Measurements from ENCODE around the gene MNX1. TPM values are rescaled to one million over a fixed set of nuclear protein-coding genes. Genes with fewer than 3 reads are reported as not detected.

MNX1 gene
- total and polyA plus RNA-seq, 9 of the 15 experiments (the other 6 are each of a cell fraction or from before 2014, with no cell fraction given) = 0.15 to 8.0 (median 1.4) TPM

DNA sequence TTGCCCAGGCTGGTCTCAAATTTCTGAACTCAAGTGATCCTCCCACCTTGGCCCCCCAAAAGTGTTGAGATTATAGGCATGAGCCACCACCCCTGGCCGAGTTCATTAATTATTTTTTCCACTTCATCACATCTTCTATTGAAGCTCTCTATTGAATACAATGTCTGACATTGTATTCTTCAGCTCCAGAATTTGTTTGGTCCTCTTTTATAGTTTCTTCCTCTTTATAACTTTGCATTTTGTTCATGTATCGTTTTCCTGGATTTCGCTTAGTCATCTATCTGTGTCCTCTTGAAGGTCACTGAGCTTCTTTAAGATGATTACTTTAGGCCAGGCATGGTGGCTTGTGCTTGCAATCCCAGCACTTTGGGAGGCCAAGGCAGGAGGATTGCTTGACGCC is 30.8 kb downstream of the MNX1 start (continued):
- TF ChIP-seq, protein P1, sequence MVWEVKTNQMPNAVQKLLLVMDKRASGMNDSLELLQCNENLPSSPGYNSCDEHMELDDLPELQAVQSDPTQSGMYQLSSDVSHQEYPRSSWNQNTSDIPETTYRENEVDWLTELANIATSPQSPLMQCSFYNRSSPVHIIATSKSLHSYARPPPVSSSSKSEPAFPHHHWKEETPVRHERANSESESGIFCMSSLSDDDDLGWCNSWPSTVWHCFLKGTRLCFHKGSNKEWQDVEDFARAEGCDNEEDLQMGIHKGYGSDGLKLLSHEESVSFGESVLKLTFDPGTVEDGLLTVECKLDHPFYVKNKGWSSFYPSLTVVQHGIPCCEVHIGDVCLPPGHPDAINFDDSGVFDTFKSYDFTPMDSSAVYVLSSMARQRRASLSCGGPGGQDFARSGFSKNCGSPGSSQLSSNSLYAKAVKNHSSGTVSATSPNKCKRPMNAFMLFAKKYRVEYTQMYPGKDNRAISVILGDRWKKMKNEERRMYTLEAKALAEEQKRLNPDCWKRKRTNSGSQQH (CRISPR knock-in tag; IDR thresholded peaks at IDR 0.05) = no peak
- TF ChIP-seq FOXA1 (IDR thresholded peaks at IDR 0.05; ENCODE audit: borderline replicate concordance) (no peak), SIN3B (IDR thresholded peaks at IDR 0.05; ENCODE audit: low read depth) (no peak), SIN3A (IDR thresholded peaks at IDR 0.05; ENCODE audit: borderline replicate concordance in 2 of 2, control insufficient read depth in 1 of 2, low read depth in 2 of 2, low read length in 2 of 2) (no peak), ZNF436 (CRISPR knock-in tag; IDR thresholded peaks at IDR 0.05) (no peak)

DNA sequence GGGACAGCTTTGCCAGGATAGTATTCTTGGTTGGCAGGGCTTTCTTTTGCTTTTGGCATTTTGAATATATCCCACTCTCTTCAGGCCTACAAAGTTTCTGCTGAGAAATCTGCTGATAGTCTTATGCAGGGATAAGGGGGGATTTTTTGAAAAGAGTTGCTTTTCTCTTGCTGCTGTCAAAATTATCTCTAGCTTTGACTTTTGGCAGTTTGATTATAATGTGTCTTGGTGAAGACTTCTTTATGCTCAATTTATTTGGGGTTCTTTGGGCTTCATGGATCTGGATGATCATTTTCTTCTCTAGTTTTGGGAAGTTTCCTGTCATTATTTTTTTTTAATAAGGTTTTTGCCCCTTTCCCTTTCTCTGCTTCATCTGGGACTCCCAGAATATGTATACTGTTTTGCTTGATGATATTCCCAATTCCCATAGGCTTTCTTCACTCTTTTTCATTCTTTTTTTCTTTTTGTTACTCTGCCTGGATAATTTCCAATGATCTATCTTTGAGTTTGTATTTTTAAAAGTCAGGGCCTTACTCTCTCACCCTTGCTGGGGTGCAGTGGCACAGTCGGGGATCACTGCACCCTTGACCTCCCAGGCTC is 31.4 kb downstream of the MNX1 start:
- in situ Hi-C loops (cut with MboI) = no loop called here
- H4K20me1 ChIP-seq (replicated peaks; ENCODE audit: control insufficient read depth, insufficient read depth, low read length) = no peaks in the 10 kb centered on the region
- no peak overlapping the region for H3K4me2 ChIP-seq (ENCODE audit: insufficient read depth, low read length)
- ChIA-PET CTCF (ENCODE audit: low intra/inter-chr PET ratio) (no interaction called here), POLR2A (interaction anchor here (0.5 to 1.3 kb wide), 3 partner anchors 9 to 74 kb away, joined by 3 to 5 read pairs (median 3); no protein-coding TSS in a partner anchor)
- peaks cover 4% of the 10 kb centered on the region; the same call in 1 of the 2 replicates for H3K9me3 ChIP-seq (replicated peaks; ENCODE audit: control insufficient read depth, insufficient read depth, low read depth, low read length)
- ATAC-seq (no peak), FAIRE-seq (no peak), DNase-seq (ENCODE audit: extremely low read depth in 1 of 4, low spot score in 3 of 4) (no peak)
- no peak overlapping the region for H3K9ac ChIP-seq (ENCODE audit: insufficient read depth in 1 of 2, low read depth in 2 of 2, low read length in 2 of 2)
- no peak overlapping the region for H3K27ac ChIP-seq (ENCODE audit: extremely low read depth, low read depth, low read length)
- intact Hi-C loops (cut with micrococcal nuclease) = no loop called here
- H3K27me3 ChIP-seq (ENCODE audit: control insufficient read depth in 2 of 2, insufficient read depth in 2 of 2, low read length in 2 of 2) = no peaks in the 10 kb centered on the region
- no peak overlapping the region for H3K4me3 ChIP-seq
- H3K4me1 ChIP-seq (replicated peaks in 1 of 2; ENCODE audit: control insufficient read depth in 2 of 2, insufficient read depth in 2 of 2, low read length in 2 of 2) = no peaks in the 10 kb centered on the region
- H3K79me2 ChIP-seq (ENCODE audit: control insufficient read depth, insufficient read depth, low read length) = no peaks in the 10 kb centered on the region
- H3K9me1 ChIP-seq (ENCODE audit: control insufficient read depth, insufficient read depth, low read length) = no peaks in the 10 kb centered on the region
- WGBS (ENCODE audit: insufficient coverage, low coverage, missing lambda C conversion rate) = 0% methylated on average over 1 of the region's 1 CpG
- TF ChIP-seq THRAP3 (IDR thresholded peaks at IDR 0.05; ENCODE audit: borderline replicate concordance) (no peak), ZFP30 (CRISPR knock-in tag; IDR thresholded peaks at IDR 0.05; ENCODE audit: borderline replicate concordance) (no peak), HOXB6 (CRISPR knock-in tag; IDR thresholded peaks at IDR 0.05; ENCODE audit: borderline replicate concordance) (no peak), MTF1 (CRISPR knock-in tag; IDR thresholded peaks at IDR 0.05; ENCODE audit: borderline replicate concordance) (no peak), SAFB (IDR thresholded peaks at IDR 0.05; ENCODE audit: borderline replicate concordance, low read depth, low read length) (no peak), POLR2B (IDR thresholded peaks at IDR 0.05; ENCODE audit: low read depth, partially characterized antibody) (no peak), SAFB2 (IDR thresholded peaks at IDR 0.05; ENCODE audit: borderline replicate concordance, low read depth, low read length, severe bottlenecking) (no peak), CREBBP (IDR thresholded peaks at IDR 0.05; ENCODE audit: low read depth, low read length) (no peak), COPS2 (conservative IDR thresholded peaks at IDR 0.05) (no peak), STAG1 (CRISPR knock-in tag; IDR thresholded peaks at IDR 0.05; ENCODE audit: borderline replicate concordance) (no peak), HSF4 (CRISPR knock-in tag; IDR thresholded peaks at IDR 0.05; ENCODE audit: borderline replicate concordance) (no peak)
- TF ChIP-seq, protein P2, sequence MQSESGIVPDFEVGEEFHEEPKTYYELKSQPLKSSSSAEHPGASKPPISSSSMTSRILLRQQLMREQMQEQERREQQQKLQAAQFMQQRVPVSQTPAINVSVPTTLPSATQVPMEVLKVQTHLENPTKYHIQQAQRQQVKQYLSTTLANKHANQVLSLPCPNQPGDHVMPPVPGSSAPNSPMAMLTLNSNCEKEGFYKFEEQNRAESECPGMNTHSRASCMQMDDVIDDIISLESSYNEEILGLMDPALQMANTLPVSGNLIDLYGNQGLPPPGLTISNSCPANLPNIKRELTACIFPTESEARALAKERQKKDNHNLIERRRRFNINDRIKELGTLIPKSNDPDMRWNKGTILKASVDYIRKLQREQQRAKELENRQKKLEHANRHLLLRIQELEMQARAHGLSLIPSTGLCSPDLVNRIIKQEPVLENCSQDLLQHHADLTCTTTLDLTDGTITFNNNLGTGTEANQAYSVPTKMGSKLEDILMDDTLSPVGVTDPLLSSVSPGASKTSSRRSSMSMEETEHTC (IDR thresholded peaks at IDR 0.05) = no peak
- no peaks in the 10 kb centered on the region for H3K36me3 ChIP-seq (ENCODE audit: control insufficient read depth, insufficient read depth, low read length)
- no TSS peak for BruUV-seq (replicated peaks)
- H2AFZ ChIP-seq (ENCODE audit: low read depth, low read length) = no peak overlapping the region
